Neural cell (in vitro differentiated cells): ENCODE data around the gene ICA1L. TPM values are rescaled to one million over a fixed set of nuclear protein-coding genes. Genes with fewer than 3 reads are reported as not detected.

Source experiments
- H2AFZ ChIP-seq: fragments of 200-600, 300-800 bp; sonication (generic), shearing (Covaris generic); 2 replicates; pipeline ENCODE4 v1.6.0; 2014; ENCODE audit warnings: low read depth, mild to moderate bottlenecking, antibody characterized with exemption, low read length, moderate library complexity
- H3F3A ChIP-seq: fragments of 200-600 bp; shearing (Covaris generic); 2 replicates; pipeline ENCODE4 v1.6.1; 2016; ENCODE audit warnings: mild to moderate bottlenecking, moderate library complexity, mixed read lengths, antibody characterized with exemption, low read length; ENCODE audit not compliant: insufficient read depth, poor library complexity, severe bottlenecking
- H3K27ac ChIP-seq: fragments of 200-600, 300-800 bp; sonication (generic), shearing (Covaris generic); 2 replicates; pipeline ENCODE4 v1.5.1; 2014; ENCODE audit warnings: mild to moderate bottlenecking, low read length, moderate library complexity
- H3K27me3 ChIP-seq: fragments of 300-800, 200-600 bp; sonication (generic), shearing (Covaris generic); 2 replicates; pipeline ENCODE4 v1.6.0; 2014; ENCODE audit warnings: mild to moderate bottlenecking, low read depth, low read length, moderate library complexity; ENCODE audit not compliant: insufficient read depth
- H3K36me3 ChIP-seq: fragments of 300-800, 200-600 bp; sonication (generic), shearing (Covaris generic); 2 replicates; pipeline ENCODE4 v1.5.1; 2014; ENCODE audit warnings: mild to moderate bottlenecking, antibody characterized with exemption, low read length, moderate library complexity; ENCODE audit not compliant: insufficient read depth
- H3K4me2 ChIP-seq: fragments of 300-800, 200-600 bp; sonication (generic), shearing (Covaris generic); 2 replicates; pipeline ENCODE4 v1.6.0; 2014; ENCODE audit warnings: mild to moderate bottlenecking, low read length
- H3K4me3 ChIP-seq: fragments of 300-800, 200-600 bp; sonication (generic), shearing (Covaris generic); 2 replicates; pipeline ENCODE4 v1.5.1; 2014; ENCODE audit warnings: mild to moderate bottlenecking, low read length, moderate library complexity
- H3K79me2 ChIP-seq: fragments of 200-600 bp; shearing (Covaris generic); replicated peaks from 2 replicates; pipeline ENCODE4 v1.6.0; 2014; ENCODE audit warnings: mild to moderate bottlenecking, low read length, moderate library complexity; ENCODE audit not compliant: insufficient read depth
- H3K9ac ChIP-seq: fragments of 300-800, 200-600 bp; sonication (generic), shearing (Covaris generic); 2 replicates; pipeline ENCODE4 v1.6.1; 2016; ENCODE audit warnings: mild to moderate bottlenecking, low read length, mixed read lengths
- H3K9me2 ChIP-seq: fragments of 200-600 bp; shearing (Covaris generic); 2 replicates; pipeline ENCODE4 v1.6.1; 2016; ENCODE audit warnings: mild to moderate bottlenecking, low read length, mixed read lengths; ENCODE audit not compliant: insufficient read depth
- H3K9me3 ChIP-seq: fragments of 200-600, 300-800 bp; sonication (generic), shearing (Covaris generic); 2 replicates; pipeline ENCODE4 v1.6.1; 2016; ENCODE audit warnings: mild to moderate bottlenecking, mixed run types, low read length, moderate library complexity, mixed read lengths
- H4K20me1 ChIP-seq: fragments of 200-600 bp; shearing (Covaris generic); 2 replicates; pipeline ENCODE4 v1.6.1; 2016; ENCODE audit warnings: mild to moderate bottlenecking, mixed run types; ENCODE audit not compliant: insufficient read depth
- CTCF ChIP-seq: fragments of 450-650 bp; IDR thresholded peaks from 2 replicates; pipeline ENCODE4 v1.5.1; 2014; ENCODE audit warnings: antibody characterized with exemption, mild to moderate bottlenecking, moderate library complexity; ENCODE audit not compliant: poor library complexity, severe bottlenecking
- EP300 ChIP-seq: fragments of 450-650 bp; conservative IDR thresholded peaks from 2 replicates; pipeline ENCODE4 v1.6.1; 2014; ENCODE audit warnings: antibody characterized with exemption, mild to moderate bottlenecking, moderate library complexity; ENCODE audit not compliant: poor library complexity, severe bottlenecking
- EZH2 ChIP-seq: fragments of 200-600, 300-800 bp; shearing (Covaris generic), sonication (generic); IDR thresholded peaks from 2 replicates; pipeline ENCODE4 v1.6.1; 2014; ENCODE audit warnings: antibody characterized with exemption, low read length, borderline replicate concordance, mild to moderate bottlenecking; ENCODE audit not compliant: insufficient read depth, poor library complexity, severe bottlenecking
- MXI1 ChIP-seq: fragments of 450-650 bp; conservative IDR thresholded peaks from 2 replicates; pipeline ENCODE4 v1.6.1; 2014; ENCODE audit warnings: antibody characterized with exemption, mild to moderate bottlenecking; ENCODE audit not compliant: poor library complexity, severe bottlenecking
- POLR2AphosphoS5 ChIP-seq: IDR thresholded peaks from 2 replicates; pipeline ENCODE4 v1.6.1; 2012
- RAD21 ChIP-seq: fragments of 450-650 bp; conservative IDR thresholded peaks from 2 replicates; pipeline ENCODE4 v1.6.1; 2014; ENCODE audit warnings: antibody characterized with exemption, mild to moderate bottlenecking, moderate library complexity
- REST ChIP-seq: IDR thresholded peaks from 2 replicates; pipeline ENCODE4 v1.6.1; 2012; ENCODE audit warnings: borderline replicate concordance
- SMC3 ChIP-seq: fragments of 450-650 bp; conservative IDR thresholded peaks from 2 replicates; pipeline ENCODE4 v1.6.1; 2014; ENCODE audit warnings: antibody characterized with exemption, mild to moderate bottlenecking, moderate library complexity; ENCODE audit not compliant: poor library complexity
- TAF1 ChIP-seq: IDR thresholded peaks from 2 replicates; pipeline ENCODE4 v1.6.1; 2012; ENCODE audit warnings: low read depth
- polyA plus RNA-seq: library from polyadenylated mRNA; depleted of rRNA; stranded (reverse); fragments of >200 nt; gene quantifications from 2 replicates; pipeline ENCODE4 v1.2.3, GENCODE V29; 2014

The ICA1L gene
- polyA plus RNA-seq, 1 donor from 2014 or later: 61.4 TPM

- no peaks in the 10 kb centered on the region for H4K20me1 ChIP-seq
- H3K4me3 ChIP-seq: no peak overlapping the region
- no peaks in the 10 kb centered on the region for H3K79me2 ChIP-seq
- no peaks in the 10 kb centered on the region for H3F3A ChIP-seq
- no peak overlapping the region for H2AFZ ChIP-seq
- H3K27ac ChIP-seq: no peak overlapping the region
- TF ChIP-seq SMC3 (no peak), MXI1 (no peak), CTCF (no peak), EP300 (no peak), EZH2 (no peak), POLR2AphosphoS5 (no peak), TAF1 (no peak), REST (no peak), RAD21 (no peak)
- H3K9me2 ChIP-seq: no peaks in the 10 kb centered on the region
- no peak overlapping the region for H3K9ac ChIP-seq
- no peaks in the 10 kb centered on the region for H3K27me3 ChIP-seq
- peaks cover 6% of the 10 kb centered on the region for H3K36me3 ChIP-seq
- H3K4me2 ChIP-seq: no peak overlapping the region
- no peaks in the 10 kb centered on the region for H3K9me3 ChIP-seq
Measured at GRCh38 chr2:202786842-202787241, 84.7 kb downstream of the ICA1L start.

DNA sequence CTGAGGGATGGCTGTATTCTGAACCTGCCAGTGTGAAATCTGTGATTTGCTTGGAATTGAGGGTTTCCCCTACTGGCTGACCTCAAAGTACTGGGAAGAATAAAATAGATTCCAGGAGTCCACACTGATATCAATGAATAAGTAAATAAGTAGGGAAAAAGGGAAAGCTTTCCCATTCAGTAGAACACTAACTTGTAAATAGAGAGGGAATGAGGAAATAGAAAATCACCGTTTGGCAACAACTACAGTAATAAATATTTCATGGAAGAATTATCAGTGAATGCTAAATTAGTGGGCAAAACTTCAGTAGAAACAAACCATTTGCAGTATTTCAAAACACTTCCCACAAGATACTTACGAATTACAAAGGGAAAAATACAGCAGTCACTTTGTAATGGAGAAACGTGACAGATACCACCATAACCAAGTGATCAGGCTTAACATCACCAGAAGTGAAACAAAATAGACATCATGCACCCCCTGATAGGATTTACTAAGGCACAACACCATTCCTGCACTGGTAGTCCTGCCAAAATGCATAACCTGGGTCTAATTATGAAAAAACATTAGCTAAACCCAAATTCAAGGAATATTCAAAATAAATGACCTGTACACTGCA lies 88.5 kb downstream of the ICA1L start:
- H3K9me2 ChIP-seq: no peaks in the 10 kb centered on the region
- peaks cover 6% of the 10 kb centered on the region for H4K20me1 ChIP-seq
- H3K79me2 ChIP-seq: no peaks in the 10 kb centered on the region
- peaks cover 20% of the 10 kb centered on the region for H3K36me3 ChIP-seq
- H3K9me3 ChIP-seq: no peaks in the 10 kb centered on the region
- H2AFZ ChIP-seq: no peak overlapping the region
- no peak overlapping the region for H3K4me2 ChIP-seq
- H3F3A ChIP-seq: no peaks in the 10 kb centered on the region
- H3K27ac ChIP-seq: no peak overlapping the region
- no peaks in the 10 kb centered on the region for H3K27me3 ChIP-seq
- H3K4me3 ChIP-seq: no peak overlapping the region
- TF ChIP-seq CTCF: no peak
- no peak for TF ChIP-seq MXI1
- no peak for TF ChIP-seq EZH2
- TF ChIP-seq SMC3: no peak
- no peak for TF ChIP-seq REST
- TF ChIP-seq TAF1: no peak
- H3K9ac ChIP-seq: no peak overlapping the region
